HCT116 (cell line): ENCODE data around the gene KCNS3. TPM values are rescaled to one million over a fixed set of nuclear protein-coding genes. Genes with fewer than 3 reads are reported as not detected.

ENCODE experiments used
- ATAC-seq: fragments of 200-7000 bp; cut with Tn5 transposase; 2 replicates; pipeline ENCODE4 v1.9.1; 2020; ENCODE audit warnings: mild to moderate bottlenecking, moderate library complexity
- BruUV-seq: library from RNA; stranded (reverse); fragments of 400-500 nt; replicated peaks from 2 replicates; lab custom pipeline; 2021; lab: Mats Ljungman, UMichigan
- CTCF ChIA-PET: fragments of 300-600 bp; sonication (Branson Sonifier 250); formaldehyde crosslinking; loops from one replicate; lab custom pipeline; 2021; ENCODE audit warnings: antibody characterized with exemption; lab: Charles Lee
- POLR2A ChIA-PET: fragments of 300-600, 350-600 bp; sonication (Branson Sonifier 250); formaldehyde crosslinking; loops from one replicate; lab custom pipeline; 2021; ENCODE audit warnings: antibody characterized with exemption; lab: Charles Lee
- RAD21 ChIA-PET, 2 experiments: fragments of 300-600 bp; sonication (Branson Sonifier 250); formaldehyde crosslinking; loops; one replicate each; lab custom pipeline; 2023; ENCODE audit warnings: low total read pairs in 2 of 2; ENCODE audit not compliant: uncharacterized antibody in 2 of 2, unreplicated experiment in 2 of 2, low non-redundant PET in 1 of 2; lab: Charles Lee
- DNase-seq: peaks from one replicate; pipeline ENCODE4 v3.0.0-alpha.2; 2010; ENCODE audit warnings: low read depth, low spot score
- H2AFZ ChIP-seq: fragments of 200-600 bp; shearing (Covaris generic), sonication (generic); 2 replicates; pipeline ENCODE4 v1.6.1; 2017; ENCODE audit warnings: low read depth, mixed run types, mixed read lengths, antibody characterized with exemption, low read length; ENCODE audit not compliant: poor library complexity, severe bottlenecking
- H3K27ac ChIP-seq: 2 replicates; pipeline ENCODE4 v1.5.1; 2012; ENCODE audit warnings: low read depth, low read length
- H3K27me3 ChIP-seq: fragments of 200-600 bp; sonication (generic); 2 replicates; pipeline ENCODE4 v1.6.1; 2016; ENCODE audit warnings: mixed run types, low read length, mixed read lengths; ENCODE audit not compliant: insufficient read depth
- H3K36me3 ChIP-seq, 2 experiments: fragments of 200-500 bp in 1 of 2; fragments of 200-600 bp in 1 of 2; sonication (Bioruptor generic) in 1 of 2; sonication (generic) in 1 of 2; 2 replicates each; pipeline versions ENCODE4 v1.5.1 to v1.6.1; 2014 to 2016; ENCODE audit warnings: low read length in 2 of 2, inconsistent platforms in 1 of 2, mixed read lengths in 1 of 2, mixed run types in 1 of 2; ENCODE audit not compliant: insufficient read depth in 2 of 2, control insufficient read depth in 1 of 2
- H3K4me1 ChIP-seq, 2 experiments: fragments of 200-600 bp in 1 of 2; sonication (generic) in 1 of 2; 2 replicates each; pipeline versions ENCODE4 v1.5.1 to v1.6.1; 2012 to 2017; ENCODE audit warnings: low read length in 2 of 2, inconsistent platforms in 1 of 2, mild to moderate bottlenecking in 1 of 2, mixed read lengths in 1 of 2, mixed run types in 1 of 2, moderate library complexity in 1 of 2; ENCODE audit not compliant: insufficient read depth in 2 of 2, control insufficient read depth in 1 of 2
- H3K4me2 ChIP-seq: fragments of 200-600 bp; sonication (generic); 2 replicates; pipeline ENCODE4 v1.6.1; 2017; ENCODE audit warnings: mixed run types, low read length, mixed read lengths
- H3K4me3 ChIP-seq, 2 experiments: fragments of 200-600 bp in 1 of 2; sonication (generic) in 1 of 2; replicated peaks in 1 of 2; 2 replicates each; pipeline ENCODE4 v1.5.1; 2011 to 2016; ENCODE audit warnings: low read length in 2 of 2, control low read depth in 1 of 2, low read depth in 1 of 2, mild to moderate bottlenecking in 1 of 2, mixed read lengths in 1 of 2, mixed run types in 1 of 2
- H3K79me2 ChIP-seq: fragments of 200-600 bp; sonication (generic); 2 replicates; pipeline ENCODE4 v1.6.1; 2017; ENCODE audit warnings: mild to moderate bottlenecking, mixed run types, low read length, moderate library complexity, mixed read lengths; ENCODE audit not compliant: insufficient read depth
- H3K9ac ChIP-seq: fragments of 200-600 bp; sonication (generic); 2 replicates; pipeline ENCODE4 v1.6.1; 2016; ENCODE audit warnings: low read length, mixed read lengths
- H3K9me2 ChIP-seq: fragments of 200-600 bp; sonication (generic), shearing (Covaris generic); 2 replicates; pipeline ENCODE4 v1.6.1; 2017; ENCODE audit warnings: mixed run types, mild to moderate bottlenecking, moderate library complexity; ENCODE audit not compliant: insufficient read depth
- H3K9me3 ChIP-seq, 2 experiments: fragments of 200-500 bp in 1 of 2; fragments of 200-600 bp in 1 of 2; sonication (Bioruptor generic) in 1 of 2; sonication (generic) in 1 of 2; 2 replicates each; pipeline ENCODE4 v1.6.1; 2014 to 2017; ENCODE audit warnings: low read length in 2 of 2, mixed read lengths in 2 of 2, inconsistent platforms in 1 of 2, low read depth in 1 of 2, mild to moderate bottlenecking in 1 of 2, mixed run types in 1 of 2, moderate library complexity in 1 of 2; ENCODE audit not compliant: control insufficient read depth in 1 of 2, insufficient read depth in 1 of 2
- H4K20me1 ChIP-seq: fragments of 200-600 bp; sonication (generic), shearing (Covaris generic); 2 replicates; pipeline ENCODE4 v1.6.1; 2017; ENCODE audit warnings: mixed run types, mild to moderate bottlenecking, moderate library complexity; ENCODE audit not compliant: insufficient read depth
- CBX3 ChIP-seq: IDR thresholded peaks from 2 replicates; pipeline ENCODE4 v1.6.1; 2012; ENCODE audit warnings: low read depth
- CEBPB ChIP-seq: IDR thresholded peaks from 2 replicates; pipeline ENCODE4 v1.6.1; 2012; ENCODE audit warnings: low read depth
- EGR1 ChIP-seq: IDR thresholded peaks from 2 replicates; pipeline ENCODE4 v1.6.1; 2012; ENCODE audit warnings: low read depth
- EZH2 ChIP-seq: fragments of 200-600 bp; sonication (generic); IDR thresholded peaks from 2 replicates; pipeline ENCODE4 v1.6.1; 2017; ENCODE audit warnings: antibody characterized with exemption, mixed run types
- FOSL1 ChIP-seq: IDR thresholded peaks from 2 replicates; pipeline ENCODE4 v1.6.1; 2012; ENCODE audit warnings: low read depth
- SP1 ChIP-seq: IDR thresholded peaks from 2 replicates; pipeline ENCODE4 v1.6.1; 2012; ENCODE audit warnings: low read depth
- SRF ChIP-seq: IDR thresholded peaks from 2 replicates; pipeline ENCODE4 v1.6.1; 2012; ENCODE audit warnings: low read depth
- TCF7L2 ChIP-seq: IDR thresholded peaks from 2 replicates; pipeline ENCODE4 v1.7.0; 2011; ENCODE audit warnings: borderline replicate concordance, inconsistent platforms; ENCODE audit not compliant: insufficient read depth, insufficient read length; ENCODE audit errors: extremely low read depth
- YY1 ChIP-seq: IDR thresholded peaks from 2 replicates; pipeline ENCODE4 v1.6.1; 2011; ENCODE audit warnings: low read length, low read depth, moderate library complexity, mild to moderate bottlenecking; ENCODE audit not compliant: insufficient replicate concordance; ENCODE audit errors: extremely low read depth
- ZBTB33 ChIP-seq: IDR thresholded peaks from 2 replicates; pipeline ENCODE4 v1.6.1; 2011; ENCODE audit warnings: mild to moderate bottlenecking, low read length, moderate library complexity; ENCODE audit not compliant: insufficient replicate concordance; ENCODE audit errors: extremely low read depth
- ZFX ChIP-seq: fragments of 450-650 bp; IDR thresholded peaks from 2 replicates; pipeline ENCODE4 v1.6.1; 2017
- intact Hi-C: fragments of 100-400 bp; cut with micrococcal nuclease; formaldehyde crosslinking; loops from 2 replicates; pipeline ENCODE4 v1.10.0; 2022
- total RNA-seq: library from RNA; stranded (reverse); gene quantifications from one replicate; pipeline ENCODE4 v1.2.1, GENCODE V29; 2021; ENCODE audit not compliant: unreplicated experiment
- TF ChIP-seq, protein P1 (sequence below): IDR thresholded peaks from 2 replicates; pipeline ENCODE4 v1.6.1; 2012; ENCODE audit warnings: low read depth

The KCNS3 gene
- total RNA-seq, 1 experiment from 2014 or later = 5.2 TPM

- Histone ChIP-seq H3K27ac (no peak overlapping the region), H2AFZ (no peak overlapping the region), H3K9me2 (no peaks in the 10 kb centered on the region), H4K20me1 (no peaks in the 10 kb centered on the region), H3K27me3 (no peaks in the 10 kb centered on the region), H3K4me3 (no peak overlapping the region), H3K79me2 (no peaks in the 10 kb centered on the region), H3K36me3 (no peaks in the 10 kb centered on the region), H3K4me1 (no peaks in the 10 kb centered on the region), H3K4me2 (no peak overlapping the region), H3K9me3 (no peaks in the 10 kb centered on the region), H3K9ac (no peak overlapping the region)
- TF ChIP-seq YY1 (no peak), CEBPB (no peak), EZH2 (no peak), TCF7L2 (no peak), CBX3 (no peak), ZBTB33 (no peak), EGR1 (no peak), ZFX (no peak), SP1 (no peak), FOSL1 (no peak), SRF (no peak)
- TF ChIP-seq, protein P1, sequence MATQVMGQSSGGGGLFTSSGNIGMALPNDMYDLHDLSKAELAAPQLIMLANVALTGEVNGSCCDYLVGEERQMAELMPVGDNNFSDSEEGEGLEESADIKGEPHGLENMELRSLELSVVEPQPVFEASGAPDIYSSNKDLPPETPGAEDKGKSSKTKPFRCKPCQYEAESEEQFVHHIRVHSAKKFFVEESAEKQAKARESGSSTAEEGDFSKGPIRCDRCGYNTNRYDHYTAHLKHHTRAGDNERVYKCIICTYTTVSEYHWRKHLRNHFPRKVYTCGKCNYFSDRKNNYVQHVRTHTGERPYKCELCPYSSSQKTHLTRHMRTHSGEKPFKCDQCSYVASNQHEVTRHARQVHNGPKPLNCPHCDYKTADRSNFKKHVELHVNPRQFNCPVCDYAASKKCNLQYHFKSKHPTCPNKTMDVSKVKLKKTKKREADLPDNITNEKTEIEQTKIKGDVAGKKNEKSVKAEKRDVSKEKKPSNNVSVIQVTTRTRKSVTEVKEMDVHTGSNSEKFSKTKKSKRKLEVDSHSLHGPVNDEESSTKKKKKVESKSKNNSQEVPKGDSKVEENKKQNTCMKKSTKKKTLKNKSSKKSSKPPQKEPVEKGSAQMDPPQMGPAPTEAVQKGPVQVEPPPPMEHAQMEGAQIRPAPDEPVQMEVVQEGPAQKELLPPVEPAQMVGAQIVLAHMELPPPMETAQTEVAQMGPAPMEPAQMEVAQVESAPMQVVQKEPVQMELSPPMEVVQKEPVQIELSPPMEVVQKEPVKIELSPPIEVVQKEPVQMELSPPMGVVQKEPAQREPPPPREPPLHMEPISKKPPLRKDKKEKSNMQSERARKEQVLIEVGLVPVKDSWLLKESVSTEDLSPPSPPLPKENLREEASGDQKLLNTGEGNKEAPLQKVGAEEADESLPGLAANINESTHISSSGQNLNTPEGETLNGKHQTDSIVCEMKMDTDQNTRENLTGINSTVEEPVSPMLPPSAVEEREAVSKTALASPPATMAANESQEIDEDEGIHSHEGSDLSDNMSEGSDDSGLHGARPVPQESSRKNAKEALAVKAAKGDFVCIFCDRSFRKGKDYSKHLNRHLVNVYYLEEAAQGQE = no peak
- ATAC-seq (no peak), DNase-seq (no peak)
- intact Hi-C loops = no loop called here
- ChIA-PET RAD21 (no interaction called here), CTCF (no interaction called here), POLR2A (no interaction called here)
- BruUV-seq = no TSS peak
Measured at GRCh38 chr2:17845806-17846205, 32.7 kb upstream of the KCNS3 start.
